Fibroblast of lung (primary cell): ENCODE results near the gene HAPLN3.

Experiments
- EZH2 ChIP-seq: IDR thresholded peaks from 2 replicates; pipeline ENCODE4 v1.5.1; 2012; ENCODE audit warnings: low read length, control low read depth, mild to moderate bottlenecking; ENCODE audit errors: missing control alignments
- TF ChIP-seq, protein P1 (sequence below), 2 donors: IDR thresholded peaks in 1 of 2; conservative IDR thresholded peaks in 1 of 2; 1 replicate in 1 of 2; 2 replicates in 1 of 2; pipeline ENCODE4 v1.5.1; 2011 to 2012; ENCODE audit warnings: low read length in 2 of 2, control low read depth in 1 of 2, inconsistent platforms in 1 of 2, low read depth in 1 of 2, mild to moderate bottlenecking in 1 of 2

DNA sequence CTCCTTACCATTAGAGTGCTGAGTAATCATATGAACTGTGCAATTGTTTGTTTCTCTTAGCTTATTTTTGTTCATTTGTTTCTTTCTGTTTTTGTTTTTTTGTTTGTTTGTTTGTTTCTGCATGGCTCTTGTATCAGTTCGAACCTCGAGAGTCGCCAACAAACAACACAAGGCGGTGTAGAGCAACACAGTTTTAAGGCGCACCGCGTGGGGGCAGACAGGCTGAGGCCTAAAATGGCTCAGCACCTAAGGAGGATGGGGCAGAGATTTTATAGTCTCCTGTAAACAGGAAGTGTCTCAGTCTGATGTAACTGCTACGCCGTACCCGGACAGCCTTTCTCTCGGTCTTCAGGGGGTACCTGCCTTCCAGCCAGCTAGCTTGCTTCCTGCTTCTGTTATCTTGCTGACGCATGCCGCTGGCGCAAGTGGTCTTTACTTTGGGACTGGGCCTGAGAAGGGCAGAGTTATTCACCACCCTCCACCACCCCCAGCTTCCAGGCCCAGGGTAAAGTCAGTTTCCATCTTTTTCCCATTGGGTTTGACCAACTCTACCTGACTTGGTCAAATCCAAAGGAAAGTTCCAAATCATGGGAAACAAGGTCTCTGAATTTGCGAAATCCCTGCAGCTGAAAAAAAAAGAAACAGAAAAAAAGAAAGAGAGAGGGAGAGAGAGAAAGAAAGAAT, 43.6 kb upstream of the HAPLN3 start:
- TF ChIP-seq, protein P1, sequence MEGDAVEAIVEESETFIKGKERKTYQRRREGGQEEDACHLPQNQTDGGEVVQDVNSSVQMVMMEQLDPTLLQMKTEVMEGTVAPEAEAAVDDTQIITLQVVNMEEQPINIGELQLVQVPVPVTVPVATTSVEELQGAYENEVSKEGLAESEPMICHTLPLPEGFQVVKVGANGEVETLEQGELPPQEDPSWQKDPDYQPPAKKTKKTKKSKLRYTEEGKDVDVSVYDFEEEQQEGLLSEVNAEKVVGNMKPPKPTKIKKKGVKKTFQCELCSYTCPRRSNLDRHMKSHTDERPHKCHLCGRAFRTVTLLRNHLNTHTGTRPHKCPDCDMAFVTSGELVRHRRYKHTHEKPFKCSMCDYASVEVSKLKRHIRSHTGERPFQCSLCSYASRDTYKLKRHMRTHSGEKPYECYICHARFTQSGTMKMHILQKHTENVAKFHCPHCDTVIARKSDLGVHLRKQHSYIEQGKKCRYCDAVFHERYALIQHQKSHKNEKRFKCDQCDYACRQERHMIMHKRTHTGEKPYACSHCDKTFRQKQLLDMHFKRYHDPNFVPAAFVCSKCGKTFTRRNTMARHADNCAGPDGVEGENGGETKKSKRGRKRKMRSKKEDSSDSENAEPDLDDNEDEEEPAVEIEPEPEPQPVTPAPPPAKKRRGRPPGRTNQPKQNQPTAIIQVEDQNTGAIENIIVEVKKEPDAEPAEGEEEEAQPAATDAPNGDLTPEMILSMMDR (conservative IDR thresholded peaks at IDR 0.05 in 1 of 2, IDR thresholded peaks at IDR 0.05 in 1 of 2; ENCODE audit: low read depth in 1 of 2, low read length in 2 of 2): no peak
- TF ChIP-seq EZH2: no peak
